Measurements from ENCODE around the gene NAPA.

The NAPA gene

DNA sequence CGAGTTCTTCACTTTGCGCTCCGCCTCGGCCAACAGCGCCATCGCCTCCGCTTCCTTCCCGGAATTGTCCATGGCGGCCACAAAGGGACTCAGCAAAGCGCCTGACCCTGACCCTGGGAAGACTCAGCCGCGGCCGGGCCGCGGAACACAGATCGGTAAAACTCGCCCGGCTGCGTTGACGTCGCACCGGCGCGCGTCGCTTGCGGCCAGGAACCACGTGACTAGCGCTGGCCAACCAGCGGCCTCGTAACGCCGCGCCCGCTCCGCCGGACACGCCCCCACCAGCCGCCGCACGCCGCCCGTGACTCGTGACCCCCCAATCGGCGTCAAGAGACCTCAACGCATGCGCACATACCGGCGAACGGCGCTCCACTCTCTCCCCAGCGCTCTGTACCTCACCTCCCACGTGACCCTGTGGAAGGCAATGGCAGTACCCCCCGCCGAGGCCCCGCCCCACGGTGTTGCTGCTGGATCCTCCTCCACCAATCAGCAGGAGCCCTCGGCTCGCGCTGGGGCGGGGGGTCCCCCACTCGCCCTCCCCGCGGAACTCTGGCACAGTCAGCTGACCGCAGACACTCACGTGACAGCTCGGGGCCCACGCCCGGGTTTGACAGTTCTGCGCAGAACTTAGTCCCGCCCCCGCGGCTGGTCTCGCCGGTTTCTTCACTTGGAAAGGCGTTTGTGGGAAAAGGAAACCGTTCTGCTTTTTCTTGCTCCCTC is at the start of gene NAPA:
TSS of gene NAPA (minus strand) at position 195 of the 720 bp plus-strand sequence. CDS start at position 72, 123 bp downstream.
- Mint-ChIP-seq H3K4me3 (peak within 1 kb of the TSS; percentile 97), H3K36me3 (ENCODE audit: low read depth) (peaks cover 2% of the 10 kb centered on the region), H3K9me3 (no peaks in the 10 kb centered on the region), H3K4me1 (peaks cover 84% of the 10 kb centered on the region), H3K27me3 (peaks cover 2% of the 10 kb centered on the region), H3K27ac (peak within 1 kb of the TSS; percentile 96)
- ATAC-seq (peak; percentile 95), DNase-seq (peak; percentile 100)

DNA sequence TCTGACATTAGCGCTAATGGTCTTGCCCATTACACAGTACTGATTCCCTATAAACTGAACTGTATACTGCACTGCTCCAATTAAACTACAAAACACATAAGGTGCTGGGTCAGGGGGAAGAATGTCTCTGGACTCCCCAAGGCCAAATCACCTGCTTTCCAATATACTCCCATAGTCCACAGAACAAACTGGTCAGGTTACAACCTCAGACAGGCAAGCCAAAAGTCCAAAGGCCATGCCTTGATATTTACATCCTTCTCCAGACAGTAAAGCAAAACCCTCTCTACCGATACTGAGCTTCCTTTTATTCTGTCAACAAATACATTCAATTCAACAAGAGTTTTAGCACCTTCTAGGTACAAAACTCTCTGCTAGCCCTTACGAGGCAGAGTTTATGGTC is 49.2 kb upstream of the NAPA start:
- Mint-ChIP-seq H3K4me1 (no peaks in the 10 kb centered on the region), H3K27ac (no peak overlapping the region), H3K9me3 (no peaks in the 10 kb centered on the region), H3K36me3 (ENCODE audit: low read depth) (no peaks in the 10 kb centered on the region), H3K4me3 (no peak overlapping the region), H3K27me3 (no peaks in the 10 kb centered on the region)
- ATAC-seq (no peak), DNase-seq (no peak)

DNA sequence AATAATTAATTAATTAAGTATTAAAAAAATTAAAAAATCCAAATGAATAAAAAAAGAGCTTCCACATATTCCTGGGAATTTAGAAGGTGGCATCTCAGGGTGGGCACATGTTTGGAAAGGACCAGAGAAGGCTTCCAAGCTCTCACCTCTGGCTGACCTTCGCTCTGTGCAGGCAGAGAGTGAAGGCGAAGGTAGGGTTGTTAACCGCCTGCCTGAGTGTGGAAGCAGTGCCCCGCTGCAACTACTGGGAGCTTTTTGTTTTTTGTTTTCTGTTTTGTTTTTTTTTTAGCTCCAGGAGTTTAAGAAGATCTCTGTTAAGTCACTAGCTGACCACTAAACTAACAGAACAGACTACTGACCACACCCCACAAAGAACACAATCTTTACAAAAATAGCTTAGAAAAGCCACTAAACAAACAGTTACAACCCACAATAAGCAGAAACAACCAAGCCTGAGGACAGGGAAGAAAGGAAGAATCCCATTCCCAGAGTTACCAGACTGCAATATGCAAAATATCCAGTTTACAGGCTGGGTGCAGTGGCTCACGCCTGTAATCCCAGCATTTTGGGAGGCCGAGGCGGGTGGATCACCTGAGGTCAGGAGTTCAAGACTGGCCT is 46.7 kb upstream of the NAPA start:
- H3K36me3 Mint-ChIP-seq (ENCODE audit: low read depth) = no peaks in the 10 kb centered on the region
- H3K4me1 Mint-ChIP-seq = no peaks in the 10 kb centered on the region
- no peak for DNase-seq
- no peak for ATAC-seq
- no peak overlapping the region for H3K4me3 Mint-ChIP-seq
- no peak overlapping the region for H3K27ac Mint-ChIP-seq
- H3K27me3 Mint-ChIP-seq = no peaks in the 10 kb centered on the region
- H3K9me3 Mint-ChIP-seq = no peaks in the 10 kb centered on the region

DNA sequence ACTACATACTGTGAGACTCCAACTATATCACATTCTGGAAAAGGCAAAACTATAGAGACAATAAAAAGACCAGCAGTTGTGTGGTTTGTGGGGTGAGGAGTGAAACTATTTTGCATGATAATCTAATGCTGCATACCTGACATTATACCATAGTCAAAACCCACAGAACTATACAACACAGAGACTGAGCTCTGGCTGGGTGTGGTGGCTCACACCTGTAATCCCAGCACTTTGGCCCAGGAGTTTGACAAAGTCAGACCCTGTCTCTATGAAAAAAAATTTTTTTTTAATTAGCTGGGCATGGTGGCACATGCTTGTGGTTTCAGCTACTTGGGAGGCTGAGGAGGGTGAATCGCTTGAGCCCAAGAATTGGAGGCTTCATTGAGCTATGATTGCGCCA is 46.1 kb upstream of the NAPA start:
- DNase-seq (no peak), ATAC-seq (no peak)
- Mint-ChIP-seq H3K36me3 (ENCODE audit: low read depth) (no peaks in the 10 kb centered on the region), H3K27me3 (no peaks in the 10 kb centered on the region), H3K27ac (no peak overlapping the region), H3K4me1 (no peaks in the 10 kb centered on the region), H3K9me3 (no peaks in the 10 kb centered on the region), H3K4me3 (no peak overlapping the region)

DNA sequence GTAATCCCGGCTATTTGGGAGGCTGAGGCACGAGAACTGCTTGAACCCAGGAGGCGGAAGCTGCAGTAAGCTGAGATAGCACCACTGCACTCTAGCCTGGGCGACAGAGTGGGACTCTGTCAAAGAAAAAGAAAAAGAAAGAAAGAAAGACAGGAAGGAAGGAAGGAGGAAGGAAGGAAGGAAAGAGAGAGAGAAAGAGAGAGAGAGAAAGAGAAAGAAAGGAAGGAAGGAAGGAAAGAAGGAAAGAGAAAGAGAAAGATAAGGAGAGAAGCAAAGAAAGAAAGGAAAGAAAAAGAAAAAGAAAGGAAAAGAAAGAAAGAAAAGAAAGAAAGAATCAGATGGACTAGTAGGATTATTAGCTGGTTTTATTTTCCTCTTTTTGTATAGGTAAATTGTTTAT is 35.3 kb upstream of the NAPA start:
- Mint-ChIP-seq H3K27me3 (peaks cover 4% of the 10 kb centered on the region), H3K4me1 (no peaks in the 10 kb centered on the region)
- ATAC-seq = no peak

GRCh38 chr19:47549261-47549862 is 34.5 kb upstream of the NAPA start:
- Mint-ChIP-seq H3K36me3 (ENCODE audit: low read depth) (no peaks in the 10 kb centered on the region), H3K27ac (no peak overlapping the region), H3K27me3 (peaks cover 6% of the 10 kb centered on the region), H3K4me3 (no peak overlapping the region), H3K4me1 (no peaks in the 10 kb centered on the region), H3K9me3 (no peaks in the 10 kb centered on the region)
- DNase-seq (no peak), ATAC-seq (no peak)

More for the DNA sequence above, 35.3 kb upstream of the NAPA start:
- DNase-seq = no peak
- Mint-ChIP-seq H3K9me3 (no peaks in the 10 kb centered on the region), H3K36me3 (ENCODE audit: low read depth) (no peaks in the 10 kb centered on the region), H3K4me3 (no peak overlapping the region), H3K27ac (no peak overlapping the region)

- Mint-ChIP-seq H3K9me3 (no peaks in the 10 kb centered on the region), H3K4me3 (no peak overlapping the region), H3K27me3 (peaks cover 6% of the 10 kb centered on the region), H3K4me1 (peaks cover 2% of the 10 kb centered on the region), H3K36me3 (ENCODE audit: low read depth) (no peaks in the 10 kb centered on the region), H3K27ac (no peak overlapping the region)
- ATAC-seq (no peak), DNase-seq (no peak)
Measured at GRCh38 chr19:47547199-47547598, 32.3 kb upstream of the NAPA start.

GRCh38 chr19:47545061-47545948 is 30.4 kb upstream of the NAPA start:
- Mint-ChIP-seq H3K36me3 (ENCODE audit: low read depth) (no peaks in the 10 kb centered on the region), H3K27ac (no peak overlapping the region), H3K27me3 (peaks cover 8% of the 10 kb centered on the region), H3K4me3 (no peak overlapping the region), H3K9me3 (no peaks in the 10 kb centered on the region), H3K4me1 (peaks cover 16% of the 10 kb centered on the region)
- DNase-seq (no peak), ATAC-seq (no peak)

- Mint-ChIP-seq H3K4me3 (no peak overlapping the region), H3K36me3 (ENCODE audit: low read depth) (no peaks in the 10 kb centered on the region), H3K9me3 (no peaks in the 10 kb centered on the region), H3K27me3 (peaks cover 8% of the 10 kb centered on the region), H3K27ac (no peak overlapping the region), H3K4me1 (peaks cover 16% of the 10 kb centered on the region)
- ATAC-seq (no peak), DNase-seq (no peak)
Measured at GRCh38 chr19:47544476-47544875, 29.6 kb upstream of the NAPA start.

- Mint-ChIP-seq H3K4me3 (no peak overlapping the region), H3K4me1 (peaks cover 16% of the 10 kb centered on the region), H3K27ac (no peak overlapping the region), H3K9me3 (no peaks in the 10 kb centered on the region), H3K36me3 (ENCODE audit: low read depth) (no peaks in the 10 kb centered on the region), H3K27me3 (peaks cover 8% of the 10 kb centered on the region)
- ATAC-seq (no peak), DNase-seq (no peak)
Measured at GRCh38 chr19:47544075-47544474, 29.2 kb upstream of the NAPA start.

- Mint-ChIP-seq H3K27ac (no peak overlapping the region), H3K36me3 (ENCODE audit: low read depth) (no peaks in the 10 kb centered on the region)
- no peak for ATAC-seq
Measured at GRCh38 chr19:47542030-47542475, 27.2 kb upstream of the NAPA start.

DNA sequence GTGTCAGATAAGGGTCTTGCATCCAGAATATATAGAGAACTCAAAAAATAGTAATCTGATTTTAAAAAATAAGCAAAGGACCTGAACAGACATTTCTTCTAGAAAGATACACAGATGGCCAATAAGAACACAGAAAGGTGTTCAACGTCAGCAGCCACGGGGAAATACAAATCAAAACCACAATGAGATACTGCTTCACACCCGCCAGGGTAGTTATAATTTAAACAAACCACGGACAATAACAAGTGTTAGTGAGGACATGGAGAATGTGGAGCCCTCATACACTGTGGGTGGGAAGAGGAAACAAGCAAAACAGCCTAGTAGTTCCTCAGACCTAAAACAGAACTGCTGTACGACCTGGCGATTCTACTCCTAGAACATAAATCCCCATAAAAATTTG is 26.7 kb upstream of the NAPA start:
- no peaks in the 10 kb centered on the region for H3K36me3 Mint-ChIP-seq (ENCODE audit: low read depth)
- H3K27ac Mint-ChIP-seq = no peak overlapping the region
- peaks cover 8% of the 10 kb centered on the region for H3K27me3 Mint-ChIP-seq
- ATAC-seq = peak; percentile 77
- DNase-seq = peak; percentile 22
- H3K9me3 Mint-ChIP-seq = no peaks in the 10 kb centered on the region
- peaks cover 16% of the 10 kb centered on the region for H3K4me1 Mint-ChIP-seq
- H3K4me3 Mint-ChIP-seq = peak overlapping the region; percentile 10

More at GRCh38 chr19:47542030-47542475, 27.2 kb upstream of the NAPA start:
- Mint-ChIP-seq H3K4me1 (peaks cover 16% of the 10 kb centered on the region), H3K9me3 (no peaks in the 10 kb centered on the region), H3K27me3 (peaks cover 8% of the 10 kb centered on the region), H3K4me3 (no peak overlapping the region)
- DNase-seq = no peak

GRCh38 chr19:47540748-47541147 is 25.9 kb upstream of the NAPA start:
- DNase-seq (no peak), ATAC-seq (no peak)
- no peaks in the 10 kb centered on the region for H3K36me3 Mint-ChIP-seq (ENCODE audit: low read depth)
- peaks cover 16% of the 10 kb centered on the region for H3K4me1 Mint-ChIP-seq
- no peaks in the 10 kb centered on the region for H3K9me3 Mint-ChIP-seq
- peaks cover 5% of the 10 kb centered on the region for H3K27me3 Mint-ChIP-seq
- no peak overlapping the region for H3K4me3 Mint-ChIP-seq
- peak overlapping the region; percentile 52 for H3K27ac Mint-ChIP-seq

- no peak overlapping the region for H3K4me3 Mint-ChIP-seq
- H3K4me1 Mint-ChIP-seq = peaks cover 16% of the 10 kb centered on the region
- no peaks in the 10 kb centered on the region for H3K9me3 Mint-ChIP-seq
- H3K36me3 Mint-ChIP-seq (ENCODE audit: low read depth) = no peaks in the 10 kb centered on the region
- H3K27ac Mint-ChIP-seq = no peak overlapping the region
- peaks cover 4% of the 10 kb centered on the region for H3K27me3 Mint-ChIP-seq
- no peak for ATAC-seq
- no peak for DNase-seq
Measured at GRCh38 chr19:47539747-47540311, 25.0 kb upstream of the NAPA start.

Data from activated naive CD8-positive, alpha-beta T cell treated with anti-CD3 and anti-CD28 coated beads, Interleukin-2, amount 50 U/mL, for 24 hours (primary cell).